ENCODE results near the gene CD96.

Gene CD96

GRCh38 chr3:111538681-111539083 lies 3.3 kb upstream of the CD96 start:
- no peak for TF ChIP-seq CTCF (IDR thresholded peaks at IDR 0.05; ENCODE audit: low read depth, low read length)
- no peak overlapping the region for H3K4me3 ChIP-seq (replicated peaks in 1 of 2; ENCODE audit: low read depth in 2 of 2, low read length in 2 of 2)
- DNase-seq (ENCODE audit: low read depth in 2 of 2): peak; percentile 62 to 78

- TF ChIP-seq CTCF (IDR thresholded peaks at IDR 0.05; ENCODE audit: low read depth, low read length): peak; percentile 78
- H3K4me3 ChIP-seq (replicated peaks in 1 of 2; ENCODE audit: low read depth in 2 of 2, low read length in 2 of 2): no peak overlapping the region
- DNase-seq (ENCODE audit: low read depth in 2 of 2): peak; percentile 58 to 63
Observed at GRCh38 chr3:111539351-111540331, 2.4 kb upstream of the CD96 start.

GRCh38 chr3:111541391-111541790 lies 606 bp upstream of the CD96 start:
- TF ChIP-seq CTCF (IDR thresholded peaks at IDR 0.05; ENCODE audit: low read depth, low read length): no peak
- H3K4me3 ChIP-seq (replicated peaks in 1 of 2; ENCODE audit: low read depth in 2 of 2, low read length in 2 of 2): no peak overlapping the region
- DNase-seq (ENCODE audit: low read depth in 2 of 2): peak in 1 of 2 donors; percentile 21

- H3K4me3 ChIP-seq (replicated peaks in 1 of 2; ENCODE audit: low read depth in 2 of 2, low read length in 2 of 2): no peak overlapping the region
- no peak for TF ChIP-seq CTCF (IDR thresholded peaks at IDR 0.05; ENCODE audit: low read depth, low read length)
- DNase-seq (ENCODE audit: low read depth in 2 of 2): no peak
Observed at GRCh38 chr3:111542611-111543300, 759 bp downstream of the CD96 start.

- DNase-seq (ENCODE audit: low read depth in 2 of 2): no peak
- H3K4me3 ChIP-seq (replicated peaks in 1 of 2; ENCODE audit: low read depth in 2 of 2, low read length in 2 of 2): no peak overlapping the region
- no peak for TF ChIP-seq CTCF (IDR thresholded peaks at IDR 0.05; ENCODE audit: low read depth, low read length)
Observed at GRCh38 chr3:111545349-111545748, 3.4 kb downstream of the CD96 start.

GRCh38 chr3:111547631-111548030 lies 5.6 kb downstream of the CD96 start:
- H3K4me3 ChIP-seq (replicated peaks in 1 of 2; ENCODE audit: low read depth in 2 of 2, low read length in 2 of 2): no peak overlapping the region
- DNase-seq (ENCODE audit: low read depth in 2 of 2): no peak
- TF ChIP-seq CTCF (IDR thresholded peaks at IDR 0.05; ENCODE audit: low read depth, low read length): no peak
